Measurements from ENCODE around the gene DDX11.
"Not testable (repeated sequence)": the region's sequence is repeated elsewhere in the genome, so short reads cannot be mapped to it uniquely, and the experiment has no call there.

The DDX11 gene
- long read RNA-seq, transcript DDX11-223 (27 exons, 3,079 nt) = major isoform, 51 of 226 reads
- long read RNA-seq, transcript DDX11-201 (27 exons, 3,717 nt) = minor isoform, 9 of 226 reads
- long read RNA-seq, partial matches to known transcripts = 41 of 226 reads
- long read RNA-seq, other reads (novel, unspliced or antisense) = 121 of 226 reads

DNA sequence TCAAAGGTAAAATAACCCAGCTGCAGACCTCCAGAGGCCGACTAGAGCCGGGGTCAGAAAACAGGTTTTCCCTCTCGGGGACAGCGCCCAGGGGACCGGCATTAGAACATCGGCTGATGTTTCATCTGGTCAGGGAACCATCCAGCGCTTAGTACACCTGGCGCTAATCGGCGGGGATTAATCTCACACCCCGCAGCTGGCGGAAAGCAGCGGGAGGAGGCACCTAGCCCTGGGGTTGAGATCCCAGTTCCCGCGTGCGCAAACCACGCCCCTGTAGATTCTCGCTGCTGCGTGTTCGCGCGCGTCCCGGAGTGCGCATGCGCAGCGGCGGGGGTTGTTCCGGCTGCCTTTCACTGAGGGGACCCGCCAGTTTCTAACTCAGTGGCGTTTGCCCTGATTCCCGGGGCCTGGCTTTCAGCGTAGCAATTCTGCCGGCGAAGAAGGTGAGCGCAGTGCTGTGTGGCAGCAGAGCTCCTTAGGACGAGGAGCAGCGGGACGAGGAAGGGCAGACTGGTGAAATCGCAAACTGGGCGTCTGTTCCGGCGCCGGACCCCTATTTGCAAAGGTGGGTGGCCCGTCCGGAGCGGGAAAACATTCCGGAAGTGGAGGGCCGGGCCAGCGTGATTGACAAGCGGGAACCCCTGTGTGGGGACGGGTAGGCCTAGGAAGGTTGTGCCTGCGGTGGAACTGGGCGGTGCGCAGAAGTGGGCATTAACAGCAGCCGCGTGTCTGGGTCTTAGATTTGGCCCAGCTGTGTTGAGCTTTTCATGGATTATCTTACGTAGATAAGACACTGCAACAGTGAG lies at the start of gene DDX11:
Gene DDX11 (plus strand): TSS at position 334 of the 806 bp plus-strand sequence. CDS start 4,534 bp downstream, outside the sequence.
- H3K27ac ChIP-seq (replicated peaks) = peak within 1 kb of the TSS; percentile 90
- H3K27me3 ChIP-seq (ENCODE audit: insufficient read depth, poor library complexity, severe bottlenecking) = not testable (repeated sequence)
- DNase-seq (ENCODE audit: low read depth in 1 of 2, low spot score in 1 of 2) = peak; percentile 80 to 96
- peak within 1 kb of the TSS; percentile 52 for H3K4me3 ChIP-seq (replicated peaks; ENCODE audit: insufficient read depth, low read length)
- peak; percentile 45; the same call in 1 of the 2 replicates for TF ChIP-seq POLR2AphosphoS5 (IDR thresholded peaks at IDR 0.05; ENCODE audit: low read depth)
- TF ChIP-seq GABPA (IDR thresholded peaks at IDR 0.05; ENCODE audit: low read depth) = peak; percentile 76
- peak; percentile 20 for TF ChIP-seq REST (IDR thresholded peaks at IDR 0.05; ENCODE audit: insufficient replicate concordance, low read depth)
- TF ChIP-seq SPI1 (IDR thresholded peaks at IDR 0.05; ENCODE audit: borderline replicate concordance, low read depth) = peak; percentile 33; the same call in 1 of the 2 replicates

GRCh38 chr12:31026202-31026601 lies 47.5 kb upstream of the DDX11 start:
- Histone ChIP-seq H3K4me3 (replicated peaks; ENCODE audit: insufficient read depth, low read length) (no peak overlapping the region), H3K27me3 (ENCODE audit: insufficient read depth, poor library complexity, severe bottlenecking) (peaks cover 5% of the 10 kb centered on the region), H3K27ac (replicated peaks) (no peak overlapping the region)
- DNase-seq (ENCODE audit: low read depth in 1 of 2, low spot score in 1 of 2) = no peak
- TF ChIP-seq POLR2AphosphoS5 (IDR thresholded peaks at IDR 0.05; ENCODE audit: low read depth) (no peak), REST (IDR thresholded peaks at IDR 0.05; ENCODE audit: insufficient replicate concordance, low read depth) (no peak), CTCF (IDR thresholded peaks at IDR 0.05; ENCODE audit: insufficient read depth, low read length) (no peak), SPI1 (IDR thresholded peaks at IDR 0.05; ENCODE audit: borderline replicate concordance, low read depth) (no peak), GABPA (IDR thresholded peaks at IDR 0.05; ENCODE audit: low read depth) (no peak)

GRCh38 chr12:31027006-31027405 lies 46.7 kb upstream of the DDX11 start:
- H3K27ac ChIP-seq (replicated peaks); H3K4me3 ChIP-seq (replicated peaks; ENCODE audit: insufficient read depth, low read length); H3K27me3 ChIP-seq (ENCODE audit: insufficient read depth, poor library complexity, severe bottlenecking); DNase-seq (ENCODE audit: low read depth in 1 of 2, low spot score in 1 of 2): not testable (repeated sequence)

DNA sequence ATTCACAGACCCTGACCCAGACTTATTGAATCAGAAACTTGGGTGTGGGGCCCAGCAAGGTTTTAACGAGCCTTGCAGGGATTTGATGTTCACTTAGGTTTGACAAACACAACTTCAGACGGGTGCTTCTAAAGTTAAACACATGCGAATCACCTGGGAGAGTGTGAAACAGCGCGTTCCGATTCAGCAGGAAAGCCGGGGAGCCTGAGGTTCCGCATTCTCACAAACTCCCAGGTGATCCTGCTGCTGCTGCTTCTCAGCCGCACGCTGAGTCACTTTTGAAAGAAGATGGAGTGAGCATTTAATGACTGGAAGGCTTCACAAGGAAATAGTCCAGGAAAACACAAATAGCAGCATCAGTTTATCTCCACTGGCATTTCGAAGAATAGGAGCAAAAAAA lies 44.2 kb upstream of the DDX11 start:
- TF ChIP-seq POLR2AphosphoS5 (IDR thresholded peaks at IDR 0.05; ENCODE audit: low read depth) = no peak
- TF ChIP-seq SPI1 (IDR thresholded peaks at IDR 0.05; ENCODE audit: borderline replicate concordance, low read depth) = no peak
- TF ChIP-seq CTCF (IDR thresholded peaks at IDR 0.05; ENCODE audit: insufficient read depth, low read length) = no peak
- no peak for TF ChIP-seq GABPA (IDR thresholded peaks at IDR 0.05; ENCODE audit: low read depth)
- TF ChIP-seq REST (IDR thresholded peaks at IDR 0.05; ENCODE audit: insufficient replicate concordance, low read depth) = no peak
- H3K4me3 ChIP-seq (replicated peaks; ENCODE audit: insufficient read depth, low read length) = no peak overlapping the region
- no peak overlapping the region for H3K27ac ChIP-seq (replicated peaks)
- no peak for DNase-seq (ENCODE audit: low read depth in 1 of 2, low spot score in 1 of 2)
- H3K27me3 ChIP-seq (ENCODE audit: insufficient read depth, poor library complexity, severe bottlenecking) = peaks cover 2% of the 10 kb centered on the region

Measured in HL-60 (cell line).